ENCODE results near the gene TTC21B. TPM values are rescaled to one million over a fixed set of nuclear protein-coding genes. Genes with fewer than 3 reads are reported as not detected.

Gene TTC21B
- total RNA-seq, 2 experiments from 2014 or later, result 23.7 to 24.2 TPM

- Mint-ChIP-seq H3K27me3 (no peaks in the 10 kb centered on the region), H3K4me1 (peaks cover 2% of the 10 kb centered on the region), H3K9me3 (no peaks in the 10 kb centered on the region), H3K27ac (no peak overlapping the region), H3K36me3 (peaks cover 18% of the 10 kb centered on the region), H3K4me3 (no peak overlapping the region)
- no peak for DNase-seq
- ATAC-seq (ENCODE audit: low read depth), result no peak
- POLR2A ChIA-PET, result no interaction called here
These were observed 63.8 kb downstream of the TTC21B start for GRCh38 chr2:165889798-165890197.

- Mint-ChIP-seq H3K9me3 (no peaks in the 10 kb centered on the region), H3K4me3 (no peak overlapping the region), H3K27me3 (no peaks in the 10 kb centered on the region), H3K27ac (no peak overlapping the region), H3K4me1 (peaks cover 2% of the 10 kb centered on the region), H3K36me3 (peaks cover 17% of the 10 kb centered on the region)
- no peak for DNase-seq
- ATAC-seq (ENCODE audit: low read depth), result no peak
- POLR2A ChIA-PET, result no interaction called here
These were observed 64.4 kb downstream of the TTC21B start for GRCh38 chr2:165889158-165889557.

- no peaks in the 10 kb centered on the region for H3K9me3 Mint-ChIP-seq
- peaks cover 2% of the 10 kb centered on the region for H3K4me1 Mint-ChIP-seq
- ATAC-seq (ENCODE audit: low read depth), result no peak
- H3K4me3 Mint-ChIP-seq, result no peak overlapping the region
- peaks cover 15% of the 10 kb centered on the region for H3K36me3 Mint-ChIP-seq
- no peak for DNase-seq
- H3K27me3 Mint-ChIP-seq, result no peaks in the 10 kb centered on the region
- no peak overlapping the region for H3K27ac Mint-ChIP-seq
- POLR2A ChIA-PET, result no interaction called here
These were observed 65.4 kb downstream of the TTC21B start for GRCh38 chr2:165888171-165888570.

- ATAC-seq (ENCODE audit: low read depth), result no peak
- H3K27me3 Mint-ChIP-seq, result no peaks in the 10 kb centered on the region
- H3K36me3 Mint-ChIP-seq, result peaks cover 12% of the 10 kb centered on the region
- no peak overlapping the region for H3K4me3 Mint-ChIP-seq
- H3K27ac Mint-ChIP-seq, result no peak overlapping the region
- POLR2A ChIA-PET, result no interaction called here
- H3K4me1 Mint-ChIP-seq, result peaks cover 2% of the 10 kb centered on the region
- DNase-seq, result no peak
- no peaks in the 10 kb centered on the region for H3K9me3 Mint-ChIP-seq
These were observed 67.0 kb downstream of the TTC21B start for GRCh38 chr2:165886487-165887146.

- H3K4me1 Mint-ChIP-seq, result peaks cover 22% of the 10 kb centered on the region
- DNase-seq, result no peak
- no peaks in the 10 kb centered on the region for H3K27me3 Mint-ChIP-seq
- POLR2A ChIA-PET, result no interaction called here
- peak overlapping the region; percentile 25 for H3K4me3 Mint-ChIP-seq
- peaks cover 13% of the 10 kb centered on the region for H3K36me3 Mint-ChIP-seq
- H3K27ac Mint-ChIP-seq, result no peak overlapping the region
- ATAC-seq (ENCODE audit: low read depth), result peak; percentile 13
- H3K9me3 Mint-ChIP-seq, result no peaks in the 10 kb centered on the region
These were observed 75.7 kb downstream of the TTC21B start for GRCh38 chr2:165877565-165878550.

GRCh38 chr2:165876712-165877111 lies 76.9 kb downstream of the TTC21B start:
- Mint-ChIP-seq H3K27me3 (no peaks in the 10 kb centered on the region), H3K36me3 (peaks cover 13% of the 10 kb centered on the region), H3K4me1 (peaks cover 22% of the 10 kb centered on the region), H3K4me3 (no peak overlapping the region), H3K9me3 (no peaks in the 10 kb centered on the region), H3K27ac (peak overlapping the region; percentile 59)
- no peak for ATAC-seq (ENCODE audit: low read depth)
- no peak for DNase-seq
- POLR2A ChIA-PET, result no interaction called here

- H3K27me3 Mint-ChIP-seq, result no peaks in the 10 kb centered on the region
- no peak overlapping the region for H3K4me3 Mint-ChIP-seq
- no peak overlapping the region for H3K27ac Mint-ChIP-seq
- ATAC-seq (ENCODE audit: low read depth) (no peak), DNase-seq (no peak)
- peaks cover 22% of the 10 kb centered on the region for H3K4me1 Mint-ChIP-seq
- H3K9me3 Mint-ChIP-seq, result no peaks in the 10 kb centered on the region
- peaks cover 10% of the 10 kb centered on the region for H3K36me3 Mint-ChIP-seq
- POLR2A ChIA-PET, result no interaction called here
These were observed 77.3 kb downstream of the TTC21B start for GRCh38 chr2:165876269-165876668.

- peak overlapping the region; percentile 15 for H3K27ac Mint-ChIP-seq
- peaks cover 2% of the 10 kb centered on the region for H3K36me3 Mint-ChIP-seq
- POLR2A ChIA-PET, result no interaction called here
- DNase-seq (no peak), ATAC-seq (ENCODE audit: low read depth) (peak; percentile 91)
- no peaks in the 10 kb centered on the region for H3K9me3 Mint-ChIP-seq
- H3K4me3 Mint-ChIP-seq, result peak overlapping the region; percentile 6
- no peaks in the 10 kb centered on the region for H3K27me3 Mint-ChIP-seq
- peaks cover 22% of the 10 kb centered on the region for H3K4me1 Mint-ChIP-seq
These were observed 79.0 kb downstream of the TTC21B start for GRCh38 chr2:165874445-165875039.

- Mint-ChIP-seq H3K9me3 (no peaks in the 10 kb centered on the region), H3K27me3 (no peaks in the 10 kb centered on the region), H3K4me3 (no peak overlapping the region), H3K4me1 (peaks cover 20% of the 10 kb centered on the region), H3K27ac (no peak overlapping the region), H3K36me3 (peaks cover 7% of the 10 kb centered on the region)
- no peak for DNase-seq
- POLR2A ChIA-PET, result no interaction called here
- ATAC-seq (ENCODE audit: low read depth), result no peak
These were observed 81.3 kb downstream of the TTC21B start for GRCh38 chr2:165872101-165872791.

GRCh38 chr2:165871025-165871424 lies 82.6 kb downstream of the TTC21B start:
- DNase-seq, result no peak
- POLR2A ChIA-PET, result no interaction called here
- Mint-ChIP-seq H3K27me3 (no peaks in the 10 kb centered on the region), H3K9me3 (no peaks in the 10 kb centered on the region), H3K4me3 (no peak overlapping the region), H3K27ac (no peak overlapping the region), H3K36me3 (peaks cover 7% of the 10 kb centered on the region), H3K4me1 (peaks cover 11% of the 10 kb centered on the region)
- no peak for ATAC-seq (ENCODE audit: low read depth)

GRCh38 chr2:165870346-165870745 lies 83.2 kb downstream of the TTC21B start:
- POLR2A ChIA-PET, result no interaction called here
- ATAC-seq (ENCODE audit: low read depth) (no peak), DNase-seq (no peak)
- Mint-ChIP-seq H3K4me1 (peaks cover 11% of the 10 kb centered on the region), H3K9me3 (no peaks in the 10 kb centered on the region), H3K36me3 (peaks cover 7% of the 10 kb centered on the region), H3K27me3 (no peaks in the 10 kb centered on the region), H3K4me3 (no peak overlapping the region), H3K27ac (no peak overlapping the region)

- POLR2A ChIA-PET, result no interaction called here
- Mint-ChIP-seq H3K9me3 (no peaks in the 10 kb centered on the region), H3K27ac (no peak overlapping the region), H3K27me3 (no peaks in the 10 kb centered on the region), H3K4me3 (no peak overlapping the region), H3K4me1 (peaks cover 5% of the 10 kb centered on the region), H3K36me3 (peaks cover 7% of the 10 kb centered on the region)
- DNase-seq, result no peak
- no peak for ATAC-seq (ENCODE audit: low read depth)
These were observed 85.4 kb downstream of the TTC21B start for GRCh38 chr2:165868211-165868610.

GRCh38 chr2:165864296-165864695 lies 89.3 kb downstream of the TTC21B start:
- peaks cover 15% of the 10 kb centered on the region for H3K36me3 Mint-ChIP-seq
- peaks cover 4% of the 10 kb centered on the region for H3K9me3 Mint-ChIP-seq
- ATAC-seq (ENCODE audit: low read depth) (no peak), DNase-seq (no peak)
- peaks cover 5% of the 10 kb centered on the region for H3K4me1 Mint-ChIP-seq
- POLR2A ChIA-PET, result no interaction called here
- H3K27me3 Mint-ChIP-seq, result no peaks in the 10 kb centered on the region
- H3K27ac Mint-ChIP-seq, result no peak overlapping the region
- H3K4me3 Mint-ChIP-seq, result no peak overlapping the region
